NCI-H187 treated with DMSO at 0.1 percent for 48 hours (cell line): ENCODE data around the gene KCNJ6.
"Not testable (repeated sequence)": the region's sequence is repeated elsewhere in the genome, so short reads cannot be mapped to it uniquely, and the experiment has no call there.

Experiments used
- DNase-seq: peaks from one replicate; lab custom pipeline; 2025; lab: John Stamatoyannopoulos, UW

The KCNJ6 gene

DNA sequence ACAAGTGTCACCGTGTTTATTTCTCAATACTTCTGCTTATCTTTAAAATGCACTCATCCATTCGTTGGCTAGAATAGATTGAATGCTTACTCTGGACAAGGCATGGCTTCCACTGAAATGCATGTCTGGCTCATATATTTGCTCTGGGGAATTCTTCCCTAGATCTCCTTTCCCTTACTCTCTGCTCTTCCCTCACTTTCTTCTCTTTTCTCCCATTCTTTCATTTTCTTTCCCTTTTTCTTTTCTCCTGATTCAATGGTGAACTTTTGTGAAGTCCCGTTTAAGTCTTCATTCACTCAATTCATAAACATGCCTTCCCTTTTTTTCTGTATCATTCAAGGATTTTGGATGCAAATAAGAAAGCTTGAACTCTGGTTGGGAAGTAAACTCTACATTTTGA lies 315.2 kb downstream of the KCNJ6 start:
- no peak for DNase-seq

DNA sequence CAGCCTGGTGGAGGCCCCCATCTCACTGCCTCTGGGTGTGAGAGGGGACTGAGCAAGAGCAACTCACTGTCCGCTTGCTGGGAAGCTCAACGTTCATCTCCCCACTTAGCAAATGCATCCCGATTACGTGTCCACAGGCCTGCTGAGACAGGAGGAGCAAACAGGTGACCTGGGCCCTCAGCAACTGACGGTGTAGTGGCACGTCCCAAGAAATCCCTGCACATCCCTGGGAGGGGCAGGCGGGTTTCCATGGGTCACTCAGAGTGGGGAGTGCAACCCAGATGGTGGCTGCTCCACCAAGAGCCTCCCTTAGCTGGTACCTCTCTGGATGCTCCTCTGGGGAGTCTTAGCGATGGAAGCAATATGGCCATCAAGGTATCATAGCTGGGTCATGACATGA lies 320.3 kb downstream of the KCNJ6 start:
- DNase-seq, result no peak

DNA sequence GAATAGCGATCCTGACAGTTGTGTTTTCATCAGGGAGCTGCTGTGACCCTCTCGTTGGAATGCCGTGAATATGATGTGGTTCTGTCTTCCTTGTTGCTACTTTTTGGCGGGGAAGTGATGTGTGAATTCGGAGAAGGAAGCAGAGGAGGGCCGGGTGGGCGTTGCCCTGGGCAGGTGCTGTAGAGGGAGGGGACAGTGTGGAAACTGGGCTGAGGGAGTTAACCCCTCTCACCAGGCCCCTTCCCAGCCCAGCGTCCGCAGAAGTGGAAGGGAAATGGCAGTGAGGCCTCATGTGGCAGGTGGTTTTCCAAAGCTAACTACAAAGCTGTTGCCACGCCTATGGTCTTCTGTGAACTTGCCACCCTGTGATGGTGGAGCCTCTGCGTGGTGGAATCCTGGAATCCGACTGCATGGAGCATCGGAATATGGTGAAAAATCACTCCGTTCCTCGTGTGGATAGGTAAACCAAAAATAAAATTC lies 321.7 kb downstream of the KCNJ6 start:
- no peak for DNase-seq

DNA sequence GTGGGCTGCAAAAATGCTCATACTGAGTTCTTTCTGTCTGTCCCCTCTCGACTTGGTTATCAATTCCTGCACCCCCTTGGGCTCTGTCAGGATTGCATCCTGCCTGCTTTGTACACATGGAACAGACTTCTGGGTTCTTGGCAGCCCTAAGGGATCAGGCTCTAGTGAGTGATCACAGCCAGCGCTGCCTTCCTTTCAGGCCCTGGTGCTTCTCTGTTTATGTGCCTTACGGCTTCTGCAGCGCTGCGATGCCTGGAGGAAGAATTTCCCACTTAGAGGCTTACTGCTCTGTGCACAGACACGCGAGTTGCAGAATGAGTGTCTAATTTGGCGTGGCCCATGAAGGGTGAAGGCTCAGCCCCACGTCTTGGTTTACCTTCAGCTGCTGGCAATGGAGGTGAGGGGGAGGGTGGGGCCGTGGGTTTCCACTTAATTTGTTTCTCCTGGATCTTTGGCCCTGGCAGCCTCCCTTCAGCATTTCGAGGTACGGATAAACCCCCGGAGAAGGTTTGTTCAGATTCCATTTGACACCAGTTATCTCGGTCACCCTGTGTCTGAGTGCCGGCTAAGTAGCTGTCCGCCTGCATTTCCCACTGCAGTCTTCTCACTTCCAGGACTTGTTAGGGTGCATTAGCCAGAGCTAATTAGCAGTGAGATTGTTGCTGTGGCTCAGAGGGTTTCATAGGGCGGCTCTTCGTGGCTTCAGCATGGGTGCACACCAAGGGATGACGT lies 322.4 kb downstream of the KCNJ6 start:
- no peak for DNase-seq

DNA sequence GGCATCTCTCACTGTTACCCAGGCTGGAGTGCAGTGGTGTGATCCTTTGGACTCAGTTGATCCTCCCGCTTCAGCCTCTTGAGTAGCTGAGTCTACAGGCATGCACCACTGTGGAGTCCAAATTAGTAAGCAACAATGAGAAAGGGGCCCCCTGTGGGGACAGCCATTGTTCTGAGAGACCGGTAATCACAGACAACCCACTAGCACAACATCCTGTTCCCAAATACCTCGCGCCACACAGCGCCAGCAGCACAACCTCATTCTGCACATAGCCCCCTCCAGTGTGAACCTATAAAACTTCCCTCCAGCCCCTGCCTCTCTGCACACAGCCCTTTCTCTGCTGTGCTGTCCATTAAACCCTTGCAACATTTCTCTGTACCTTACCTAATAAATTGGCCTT lies 323.2 kb downstream of the KCNJ6 start:
- DNase-seq, result no peak

DNA sequence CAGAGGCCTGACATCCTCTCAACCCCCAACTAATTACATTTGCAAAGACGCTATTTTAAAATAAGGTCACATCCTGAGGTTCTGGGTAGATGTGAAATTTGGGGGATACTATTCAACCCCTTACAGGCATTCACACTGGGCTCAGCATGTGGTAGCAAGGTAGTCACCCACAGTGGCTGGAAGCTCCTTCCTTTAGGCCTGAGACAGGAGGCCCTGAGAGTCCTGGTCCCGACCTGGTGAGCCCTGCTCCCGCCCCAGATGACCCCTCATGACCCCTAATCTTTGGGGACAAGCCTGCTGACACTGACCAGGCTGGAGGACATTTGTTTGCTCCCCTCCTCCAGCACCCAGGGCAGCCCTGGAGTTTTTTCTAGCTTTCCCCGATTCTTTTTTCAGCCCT lies 323.8 kb downstream of the KCNJ6 start:
- DNase-seq, result no peak

DNA sequence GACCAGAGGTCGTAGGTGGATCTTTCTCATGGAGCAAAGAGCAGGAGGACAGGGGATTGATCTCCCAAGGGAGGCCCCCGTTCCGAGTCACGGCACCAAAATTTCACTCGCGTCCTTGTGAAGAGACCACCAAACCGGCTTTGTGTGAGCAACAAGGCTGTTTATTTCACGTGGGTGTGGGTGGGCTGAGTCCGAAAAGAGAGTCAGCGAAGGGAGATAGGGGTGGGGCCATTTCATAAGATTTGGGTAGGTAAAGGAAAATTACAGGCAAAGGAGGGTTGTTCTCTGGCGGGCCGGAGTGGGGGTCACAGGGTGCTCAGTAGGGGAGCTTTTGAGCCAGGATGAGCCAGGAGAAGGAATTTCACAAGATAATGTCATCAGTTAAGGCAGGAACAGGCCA lies 324.3 kb downstream of the KCNJ6 start:
- DNase-seq, result not testable (repeated sequence)

DNA sequence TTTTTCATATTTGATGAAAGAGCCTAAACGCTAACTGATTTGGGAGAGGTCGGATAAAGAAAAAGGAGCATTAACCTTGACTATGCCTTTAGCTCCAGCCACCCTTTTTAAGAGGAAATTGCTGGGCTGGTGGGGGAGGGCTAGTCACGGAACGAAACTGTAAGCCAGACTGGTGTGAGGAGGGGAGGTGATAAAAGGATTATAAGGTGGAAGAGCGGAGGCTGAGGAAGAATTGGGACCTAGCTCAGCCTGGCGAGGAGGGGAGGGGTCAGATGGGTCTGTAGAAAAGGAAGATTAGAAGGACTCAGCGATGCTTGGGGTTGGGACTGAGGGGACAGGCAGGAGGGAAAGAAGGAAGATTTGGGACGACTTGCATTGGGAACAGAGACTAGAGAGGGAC lies 325.4 kb downstream of the KCNJ6 start:
- DNase-seq, result not testable (repeated sequence)

- DNase-seq, result not testable (repeated sequence)
Measured at GRCh38 chr21:37588644-37589043, 327.6 kb downstream of the KCNJ6 start.

DNA sequence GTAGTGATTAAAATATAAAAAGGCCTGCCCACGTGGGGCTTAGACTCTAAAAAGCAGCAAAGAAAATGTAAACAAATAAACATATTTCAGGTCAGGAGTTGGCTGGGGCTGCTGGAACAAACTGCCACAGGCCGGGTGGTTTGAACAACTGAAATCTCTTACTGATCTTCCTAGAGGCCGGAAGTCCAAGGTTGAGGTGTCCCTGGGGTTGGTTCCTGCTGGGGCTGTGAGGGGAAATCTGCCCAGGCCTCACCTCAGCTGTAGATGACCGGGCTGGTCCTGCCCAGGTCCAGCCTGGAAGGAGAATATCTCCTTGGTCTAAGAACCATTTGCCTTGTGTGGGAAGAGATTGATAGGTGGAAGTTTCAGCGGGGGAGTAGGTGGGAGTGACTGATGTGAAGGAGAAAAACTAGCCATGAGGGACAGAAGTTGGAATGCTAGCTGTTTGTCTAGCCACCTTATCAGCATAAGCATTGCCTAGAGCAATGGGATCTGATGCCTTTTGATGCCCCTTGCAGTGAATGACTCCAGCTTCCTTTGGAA lies 328.6 kb downstream of the KCNJ6 start:
- DNase-seq, result no peak

DNA sequence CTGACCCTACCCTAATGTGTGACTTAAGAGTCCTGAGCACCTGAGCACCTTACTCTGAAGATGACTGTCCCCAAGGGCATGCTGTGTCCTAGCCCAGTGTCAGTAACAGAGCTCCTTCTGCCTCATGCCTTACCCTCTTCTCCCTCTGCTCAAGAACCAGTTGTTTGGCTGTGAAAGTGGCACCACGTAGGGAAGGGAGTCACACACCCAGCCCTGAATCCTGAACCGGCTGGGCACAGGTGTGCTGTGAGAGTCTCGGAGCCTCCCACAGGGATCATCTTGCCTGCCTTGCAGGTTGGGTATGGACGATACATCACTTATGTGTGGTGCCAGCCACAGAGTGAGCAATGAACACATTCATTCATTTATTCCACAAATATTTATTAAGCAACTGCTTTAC lies 329.1 kb downstream of the KCNJ6 start:
- DNase-seq, result no peak

DNA sequence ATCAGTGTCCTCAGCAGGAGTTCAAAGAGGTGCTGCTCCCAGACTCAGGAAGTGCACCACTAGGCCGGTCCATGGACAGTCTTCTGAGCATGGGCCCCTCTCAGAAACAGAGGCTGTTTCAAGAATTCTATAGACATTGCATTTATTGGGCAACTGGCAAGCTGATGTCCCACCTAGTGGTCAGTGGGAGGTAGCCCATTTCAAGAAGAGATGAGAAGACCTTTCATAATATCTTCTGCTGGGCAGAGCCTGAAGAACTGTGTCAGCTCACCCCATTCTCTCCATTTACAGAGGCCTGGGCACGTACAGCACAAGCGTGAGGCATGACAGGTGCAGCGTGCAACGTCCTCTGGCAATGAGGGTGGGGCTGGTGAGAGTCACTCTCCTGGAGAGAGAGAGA lies 333.7 kb downstream of the KCNJ6 start:
- no peak for DNase-seq

DNA sequence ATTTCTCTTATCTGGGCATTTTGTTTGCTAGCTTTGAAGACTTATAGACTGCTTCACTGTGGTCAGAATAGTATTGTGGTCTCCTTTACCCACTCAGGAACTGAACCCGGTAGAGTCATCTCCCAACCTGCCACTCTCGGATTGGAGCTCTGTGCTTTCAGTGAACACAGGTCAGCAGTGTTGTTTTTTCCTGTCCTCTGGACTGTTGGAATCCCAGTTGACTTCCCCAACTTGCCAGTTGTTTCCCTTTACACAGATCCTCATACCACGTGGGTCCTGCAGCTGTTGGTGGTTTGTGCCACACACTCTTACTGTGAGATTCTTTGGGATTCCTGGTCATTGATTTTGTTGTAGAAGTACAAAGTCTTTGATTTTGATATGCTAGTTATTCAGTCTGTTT lies 335.6 kb downstream of the KCNJ6 start:
- DNase-seq, result no peak

DNA sequence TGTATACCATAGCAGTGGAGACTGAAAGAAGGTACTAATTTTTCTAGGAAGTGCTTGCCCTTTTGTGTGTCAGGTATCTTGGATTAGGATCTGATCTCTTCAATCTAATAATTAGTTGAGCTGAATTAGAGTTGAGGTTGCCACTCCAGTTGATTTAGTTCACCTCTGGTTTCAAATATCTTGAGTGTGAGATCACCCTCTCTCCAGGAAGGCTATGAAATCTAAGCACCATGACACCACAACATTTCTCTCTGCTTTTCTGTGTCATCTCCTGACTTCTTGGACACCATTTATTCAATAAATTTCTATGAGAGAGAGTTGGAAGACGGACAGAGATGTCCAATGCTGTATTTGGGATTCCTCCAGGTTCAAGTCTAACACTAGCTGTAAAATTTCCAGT lies 336.9 kb downstream of the KCNJ6 start:
- DNase-seq, result no peak

DNA sequence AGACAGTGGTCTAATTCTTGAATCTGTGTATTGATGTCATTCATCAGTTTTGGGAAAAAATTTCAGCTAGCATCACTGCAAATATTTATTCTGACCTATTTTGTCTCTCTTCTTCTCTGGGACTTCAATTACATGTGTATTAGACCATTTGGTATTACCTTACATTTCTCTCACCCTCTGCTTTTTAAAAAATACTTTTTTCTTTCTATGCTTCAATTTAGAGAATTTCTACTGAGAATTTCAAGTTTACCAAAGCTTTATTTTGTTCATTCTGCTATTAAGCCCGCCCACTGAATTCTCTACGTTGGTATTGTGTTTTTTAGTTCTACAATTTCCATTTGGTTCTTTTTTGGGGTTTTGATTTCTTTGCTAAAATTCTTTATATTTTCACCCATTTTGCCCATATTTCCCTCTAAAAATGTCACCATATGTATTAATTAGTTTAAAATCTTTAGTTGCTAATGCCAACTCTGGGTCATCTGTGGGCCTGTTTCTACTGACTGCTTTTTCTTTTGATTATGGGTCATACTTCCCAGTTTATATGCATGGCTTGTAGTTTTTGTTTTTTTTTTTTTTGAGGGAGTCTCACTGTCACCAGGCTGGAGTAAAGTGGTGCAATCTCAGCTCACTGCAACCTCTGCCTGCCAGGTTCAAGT lies 337.7 kb downstream of the KCNJ6 start:
- no peak for DNase-seq

DNA sequence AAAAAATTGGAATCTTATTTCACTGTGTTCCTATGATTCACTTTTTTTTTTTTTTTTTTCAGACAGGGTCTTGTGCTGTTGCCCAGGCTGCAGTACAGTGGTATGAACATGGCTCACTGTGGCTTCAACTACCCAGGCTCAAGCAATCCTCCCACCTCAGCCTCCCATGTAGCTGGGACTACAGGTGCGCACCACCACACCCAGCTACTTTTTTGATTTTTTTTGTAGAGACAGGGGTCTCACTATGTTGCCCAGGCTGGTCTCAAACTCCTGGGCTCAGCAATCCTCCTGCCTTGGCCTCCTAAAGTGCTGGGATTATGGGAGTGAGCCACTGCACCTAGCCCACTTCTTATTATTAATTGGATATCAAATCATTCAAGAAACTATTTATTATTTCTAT lies 339.3 kb downstream of the KCNJ6 start:
- DNase-seq, result not testable (repeated sequence)

GRCh38 chr21:37575580-37575979 lies 340.7 kb downstream of the KCNJ6 start:
- no peak for DNase-seq

GRCh38 chr21:37574751-37575150 lies 341.5 kb downstream of the KCNJ6 start:
- no peak for DNase-seq

GRCh38 chr21:37574316-37574715 lies 341.9 kb downstream of the KCNJ6 start:
- no peak for DNase-seq

DNA sequence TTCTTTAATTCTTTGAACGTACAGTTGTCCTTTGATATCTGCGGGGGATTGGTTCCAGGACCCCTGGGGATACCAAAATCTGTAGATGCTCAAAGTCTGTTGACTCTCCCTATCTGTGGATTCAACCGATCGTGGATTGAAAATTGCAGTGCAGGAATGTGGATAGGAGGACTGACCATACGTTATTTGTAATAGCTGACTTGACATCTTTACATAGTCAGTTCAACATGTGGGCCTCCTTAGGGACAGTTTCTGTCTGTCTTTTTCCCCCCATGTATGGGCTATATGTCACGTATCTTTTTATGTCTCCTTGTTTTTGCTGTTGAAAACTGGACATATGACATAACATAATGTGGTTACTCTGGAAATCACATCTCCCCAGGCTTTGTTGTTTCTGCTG lies 344.8 kb downstream of the KCNJ6 start:
- no peak for DNase-seq

DNA sequence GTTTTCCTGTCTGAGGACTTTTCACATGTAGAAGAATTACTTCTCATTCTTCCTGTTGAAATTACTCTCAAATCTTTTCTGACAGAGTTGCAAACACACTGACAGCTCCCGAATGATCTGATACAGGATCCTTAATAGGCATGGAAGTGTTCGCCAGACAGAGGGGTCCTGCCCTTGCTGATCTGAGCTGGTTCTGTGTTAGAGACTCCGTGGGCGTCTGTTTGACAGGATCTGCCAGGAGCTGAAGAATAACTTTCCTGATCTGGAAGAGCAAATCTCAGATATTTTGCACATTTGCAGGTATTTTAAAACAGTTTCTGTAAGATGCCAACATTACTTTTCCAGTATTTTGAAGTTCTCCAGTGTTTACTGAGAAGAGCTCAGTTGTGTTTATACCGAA lies 347.3 kb downstream of the KCNJ6 start:
- DNase-seq, result no peak

GRCh38 chr21:37568415-37568814 lies 347.8 kb downstream of the KCNJ6 start:
- DNase-seq, result no peak

GRCh38 chr21:37566790-37567615 lies 349.3 kb downstream of the KCNJ6 start:
- no peak for DNase-seq
